ENCODE results near the gene APOC4.

GRCh38 chr19:44947041-44947581 is 5.1 kb downstream of the APOC4 start:
- TF ChIP-seq FOXA1 (IDR thresholded peaks at IDR 0.05) (no peak), YY1 (IDR thresholded peaks at IDR 0.05) (no peak), CTCF (IDR thresholded peaks at IDR 0.05; ENCODE audit: low read depth, low read length, missing input control) (no peak), RXRA (IDR thresholded peaks at IDR 0.05) (no peak), SP1 (IDR thresholded peaks at IDR 0.05) (no peak), ATF3 (IDR thresholded peaks at IDR 0.05) (no peak), TAF1 (conservative IDR thresholded peaks at IDR 0.05) (no peak), HNF4A (conservative IDR thresholded peaks at IDR 0.05) (no peak), EGR1 (IDR thresholded peaks at IDR 0.05; ENCODE audit: low read depth in 2 of 2) (no peak), GABPA (IDR thresholded peaks at IDR 0.05 in 1 of 2, conservative IDR thresholded peaks at IDR 0.05 in 1 of 2) (no peak)
- TF ChIP-seq, protein P1, sequence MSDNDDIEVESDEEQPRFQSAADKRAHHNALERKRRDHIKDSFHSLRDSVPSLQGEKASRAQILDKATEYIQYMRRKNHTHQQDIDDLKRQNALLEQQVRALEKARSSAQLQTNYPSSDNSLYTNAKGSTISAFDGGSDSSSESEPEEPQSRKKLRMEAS (IDR thresholded peaks at IDR 0.05), result no peak
- TF ChIP-seq, protein P2, sequence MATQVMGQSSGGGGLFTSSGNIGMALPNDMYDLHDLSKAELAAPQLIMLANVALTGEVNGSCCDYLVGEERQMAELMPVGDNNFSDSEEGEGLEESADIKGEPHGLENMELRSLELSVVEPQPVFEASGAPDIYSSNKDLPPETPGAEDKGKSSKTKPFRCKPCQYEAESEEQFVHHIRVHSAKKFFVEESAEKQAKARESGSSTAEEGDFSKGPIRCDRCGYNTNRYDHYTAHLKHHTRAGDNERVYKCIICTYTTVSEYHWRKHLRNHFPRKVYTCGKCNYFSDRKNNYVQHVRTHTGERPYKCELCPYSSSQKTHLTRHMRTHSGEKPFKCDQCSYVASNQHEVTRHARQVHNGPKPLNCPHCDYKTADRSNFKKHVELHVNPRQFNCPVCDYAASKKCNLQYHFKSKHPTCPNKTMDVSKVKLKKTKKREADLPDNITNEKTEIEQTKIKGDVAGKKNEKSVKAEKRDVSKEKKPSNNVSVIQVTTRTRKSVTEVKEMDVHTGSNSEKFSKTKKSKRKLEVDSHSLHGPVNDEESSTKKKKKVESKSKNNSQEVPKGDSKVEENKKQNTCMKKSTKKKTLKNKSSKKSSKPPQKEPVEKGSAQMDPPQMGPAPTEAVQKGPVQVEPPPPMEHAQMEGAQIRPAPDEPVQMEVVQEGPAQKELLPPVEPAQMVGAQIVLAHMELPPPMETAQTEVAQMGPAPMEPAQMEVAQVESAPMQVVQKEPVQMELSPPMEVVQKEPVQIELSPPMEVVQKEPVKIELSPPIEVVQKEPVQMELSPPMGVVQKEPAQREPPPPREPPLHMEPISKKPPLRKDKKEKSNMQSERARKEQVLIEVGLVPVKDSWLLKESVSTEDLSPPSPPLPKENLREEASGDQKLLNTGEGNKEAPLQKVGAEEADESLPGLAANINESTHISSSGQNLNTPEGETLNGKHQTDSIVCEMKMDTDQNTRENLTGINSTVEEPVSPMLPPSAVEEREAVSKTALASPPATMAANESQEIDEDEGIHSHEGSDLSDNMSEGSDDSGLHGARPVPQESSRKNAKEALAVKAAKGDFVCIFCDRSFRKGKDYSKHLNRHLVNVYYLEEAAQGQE (IDR thresholded peaks at IDR 0.05), result no peak

Data from liver (tissue), 3 donors.